ENCODE results near the gene HOMEZ. TPM values are rescaled to one million over a fixed set of nuclear protein-coding genes. Genes with fewer than 3 reads are reported as not detected.

The HOMEZ gene
- total and polyA plus RNA-seq, 2 donors (not counting 3 experiments of a cell fraction or from before 2014, with no cell fraction given): 11.3 to 16.8 TPM

GRCh38 chr14:23324993-23325392 lies 39.1 kb upstream of the HOMEZ start:
- Histone ChIP-seq H3K79me2 (ENCODE audit: control insufficient read depth, insufficient read depth, low read length) (peaks cover 25% of the 10 kb centered on the region), H2AFZ (ENCODE audit: low read depth, low read length) (no peak overlapping the region), H3K4me2 (ENCODE audit: insufficient read depth, low read length) (no peak overlapping the region), H3K4me3 (replicated peaks in 1 of 3; ENCODE audit: insufficient read depth in 1 of 3, low read depth in 1 of 3, low read length in 3 of 3) (no peak overlapping the region), H3K36me3 (ENCODE audit: control insufficient read depth in 2 of 2, extremely low read depth in 1 of 2, insufficient read depth in 2 of 2, low read length in 2 of 2) (peaks cover 10 to 15% of the 10 kb centered on the region in 2 experiments), H3K4me1 (ENCODE audit: control insufficient read depth, extremely low read depth, insufficient read depth, low read length) (peaks cover 16% of the 10 kb centered on the region), H3K27ac (ENCODE audit: insufficient read depth, low read depth, low read length) (no peak overlapping the region), H3K9me1 (replicated peaks; ENCODE audit: control insufficient read depth, extremely low read depth, insufficient read depth, low read length) (no peaks in the 10 kb centered on the region), H3K9ac (replicated peaks; ENCODE audit: extremely low read depth, insufficient read depth, low read length) (no peak overlapping the region), H4K20me1 (replicated peaks; ENCODE audit: control insufficient read depth, extremely low read depth, insufficient read depth, low read length) (no peaks in the 10 kb centered on the region), H3K27me3 (ENCODE audit: control insufficient read depth in 2 of 2, insufficient read depth in 2 of 2, low read length in 2 of 2) (no peaks in the 10 kb centered on the region), H3K9me3 (replicated peaks; ENCODE audit: control insufficient read depth, insufficient read depth, low read length) (no peaks in the 10 kb centered on the region)
- dilution Hi-C loops (cut with MboI; ENCODE audit: extremely low pct_ligation_motif_present, low sequenced_read_pairs) (no loop called here), intact Hi-C loops (cut with micrococcal nuclease) (no loop called here)
- POLR2A ChIA-PET: no interaction called here
- CTCF ChIA-PET: interaction anchor here (5.0 kb wide), 1 partner anchor 56 kb away, joined by 48 read pairs; no protein-coding TSS in a partner anchor
- DNase-seq (ENCODE audit: low read depth, low spot score): no peak
- no peak for FAIRE-seq
- BruUV-seq (replicated peaks): no TSS peak
- TF ChIP-seq CTCF (IDR thresholded peaks at IDR 0.05; ENCODE audit: extremely low read depth in 1 of 2, insufficient read depth in 1 of 2, low read depth in 1 of 2, low read length in 2 of 2) (no peak), GATA2 (IDR thresholded peaks at IDR 0.05; ENCODE audit: insufficient read depth, insufficient read length, low read depth, low read length) (no peak), POLR2AphosphoS5 (IDR thresholded peaks at IDR 0.05; ENCODE audit: insufficient read depth, low read depth, low read length) (no peak), JUN (IDR thresholded peaks at IDR 0.05; ENCODE audit: borderline replicate concordance, insufficient read depth, insufficient read length, low read depth) (no peak), MYC (IDR thresholded peaks at IDR 0.05; ENCODE audit: low read depth, low read length) (no peak), MAX (IDR thresholded peaks at IDR 0.05; ENCODE audit: insufficient read depth, insufficient read length) (no peak), FOS (IDR thresholded peaks at IDR 0.05; ENCODE audit: borderline replicate concordance, insufficient read depth, low read length) (no peak), POLR2A (IDR thresholded peaks at IDR 0.05; ENCODE audit: low read depth, low read length) (no peak), EZH2 (IDR thresholded peaks at IDR 0.05; ENCODE audit: borderline replicate concordance, low read depth, low read length, severe bottlenecking) (no peak)

Data from endothelial cell of umbilical vein (primary cell).